ENCODE data around the gene DIAPH2.

Gene DIAPH2

GRCh38 chrX:97234471-97235081 lies 549.9 kb downstream of the DIAPH2 start:
- TF ChIP-seq MYC (IDR thresholded peaks at IDR 0.05; ENCODE audit: low read depth, low read length) (no peak), POLR2A (IDR thresholded peaks at IDR 0.05; ENCODE audit: extremely low read depth, insufficient read length) (no peak)
- no peak overlapping the region for H3K4me3 ChIP-seq (ENCODE audit: low read depth, low read length)
- no peak for DNase-seq (ENCODE audit: low read depth)

DNA sequence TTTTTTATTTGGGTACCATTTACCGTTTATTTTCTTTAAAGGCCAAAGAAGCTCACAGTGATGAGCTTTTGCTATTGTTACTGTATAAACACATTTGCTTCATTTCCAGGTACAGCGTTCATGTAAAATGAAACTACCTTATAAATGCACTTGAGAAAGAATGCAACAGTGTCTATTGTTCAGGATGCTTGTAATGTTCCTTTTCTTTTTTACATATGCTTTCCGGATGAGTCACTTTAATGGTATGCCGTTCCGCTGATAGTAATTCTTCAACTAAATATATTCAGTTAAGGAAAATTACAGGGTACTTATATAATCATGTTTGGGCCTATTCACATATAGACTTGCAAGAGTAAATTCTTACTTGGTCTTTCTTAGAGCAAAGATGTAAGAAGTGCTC lies 554.0 kb downstream of the DIAPH2 start:
- no peak overlapping the region for H3K4me3 ChIP-seq (ENCODE audit: low read depth, low read length)
- TF ChIP-seq, protein P1, sequence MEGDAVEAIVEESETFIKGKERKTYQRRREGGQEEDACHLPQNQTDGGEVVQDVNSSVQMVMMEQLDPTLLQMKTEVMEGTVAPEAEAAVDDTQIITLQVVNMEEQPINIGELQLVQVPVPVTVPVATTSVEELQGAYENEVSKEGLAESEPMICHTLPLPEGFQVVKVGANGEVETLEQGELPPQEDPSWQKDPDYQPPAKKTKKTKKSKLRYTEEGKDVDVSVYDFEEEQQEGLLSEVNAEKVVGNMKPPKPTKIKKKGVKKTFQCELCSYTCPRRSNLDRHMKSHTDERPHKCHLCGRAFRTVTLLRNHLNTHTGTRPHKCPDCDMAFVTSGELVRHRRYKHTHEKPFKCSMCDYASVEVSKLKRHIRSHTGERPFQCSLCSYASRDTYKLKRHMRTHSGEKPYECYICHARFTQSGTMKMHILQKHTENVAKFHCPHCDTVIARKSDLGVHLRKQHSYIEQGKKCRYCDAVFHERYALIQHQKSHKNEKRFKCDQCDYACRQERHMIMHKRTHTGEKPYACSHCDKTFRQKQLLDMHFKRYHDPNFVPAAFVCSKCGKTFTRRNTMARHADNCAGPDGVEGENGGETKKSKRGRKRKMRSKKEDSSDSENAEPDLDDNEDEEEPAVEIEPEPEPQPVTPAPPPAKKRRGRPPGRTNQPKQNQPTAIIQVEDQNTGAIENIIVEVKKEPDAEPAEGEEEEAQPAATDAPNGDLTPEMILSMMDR (IDR thresholded peaks at IDR 0.05; ENCODE audit: low read depth, low read length): no peak
- TF ChIP-seq MYC (IDR thresholded peaks at IDR 0.05; ENCODE audit: low read depth, low read length): no peak
- TF ChIP-seq MAX (IDR thresholded peaks at IDR 0.05; ENCODE audit: low read depth, low read length): no peak
- no peak for DNase-seq (ENCODE audit: low read depth)

DNA sequence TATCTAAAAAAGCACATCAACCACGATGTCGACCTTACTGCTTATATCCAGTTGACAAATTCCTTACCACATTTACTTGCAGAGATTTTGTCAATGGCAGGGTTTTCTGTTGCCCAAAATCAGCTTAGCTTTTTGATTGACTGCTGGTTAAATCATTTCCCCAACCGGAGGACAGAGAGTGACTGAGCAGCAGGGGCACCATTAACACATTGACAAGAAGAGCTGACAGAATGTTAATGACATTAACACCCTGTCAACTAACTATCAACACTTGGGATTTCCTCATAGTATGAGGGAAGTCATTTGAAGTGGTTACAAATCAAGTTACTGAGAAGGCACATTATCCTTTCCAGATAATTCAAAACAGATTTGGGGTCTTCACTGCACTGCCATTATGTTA lies 567.5 kb downstream of the DIAPH2 start:
- TF ChIP-seq MAX (IDR thresholded peaks at IDR 0.05; ENCODE audit: low read depth, low read length) (no peak), POLR2A (IDR thresholded peaks at IDR 0.05; ENCODE audit: extremely low read depth, insufficient read length) (no peak), MYC (IDR thresholded peaks at IDR 0.05; ENCODE audit: low read depth, low read length) (no peak)
- TF ChIP-seq, protein P1 (IDR thresholded peaks at IDR 0.05; ENCODE audit: low read depth, low read length): no peak
- no peak overlapping the region for H3K4me3 ChIP-seq (ENCODE audit: low read depth, low read length)
- DNase-seq (ENCODE audit: low read depth): no peak

DNA sequence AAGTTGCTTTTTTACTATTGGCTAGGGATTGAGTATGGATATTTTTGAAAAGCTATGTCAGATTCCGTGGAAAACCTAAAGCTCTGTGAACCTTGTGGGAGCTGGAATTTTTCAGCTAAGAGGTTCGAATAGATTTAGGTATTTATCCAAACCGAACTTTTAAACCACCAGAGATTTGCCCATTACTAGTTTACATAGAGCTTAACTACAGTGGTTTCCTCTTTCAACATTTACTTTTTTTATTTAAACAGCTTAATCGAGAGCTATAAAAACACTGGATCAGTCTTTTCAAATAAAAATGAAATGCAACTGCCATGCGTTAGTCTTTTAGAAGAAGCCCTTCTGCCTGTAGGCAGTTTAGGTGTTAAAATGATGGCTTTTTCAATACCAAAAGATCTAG lies 576.0 kb downstream of the DIAPH2 start:
- no peak for DNase-seq (ENCODE audit: low read depth)
- H3K4me3 ChIP-seq (ENCODE audit: low read depth, low read length): no peak overlapping the region
- TF ChIP-seq MYC (IDR thresholded peaks at IDR 0.05; ENCODE audit: low read depth, low read length): no peak
- TF ChIP-seq POLR2A (IDR thresholded peaks at IDR 0.05; ENCODE audit: extremely low read depth, insufficient read length): no peak
- TF ChIP-seq MAX (IDR thresholded peaks at IDR 0.05; ENCODE audit: low read depth, low read length): no peak
- TF ChIP-seq, protein P1 (IDR thresholded peaks at IDR 0.05; ENCODE audit: low read depth, low read length): no peak

GRCh38 chrX:97266406-97267121 lies 581.9 kb downstream of the DIAPH2 start:
- no peak overlapping the region for H3K4me3 ChIP-seq (ENCODE audit: low read depth, low read length)
- TF ChIP-seq POLR2A (IDR thresholded peaks at IDR 0.05; ENCODE audit: extremely low read depth, insufficient read length) (no peak), MYC (IDR thresholded peaks at IDR 0.05; ENCODE audit: low read depth, low read length) (no peak), MAX (IDR thresholded peaks at IDR 0.05; ENCODE audit: low read depth, low read length) (no peak)
- TF ChIP-seq, protein P1 (IDR thresholded peaks at IDR 0.05; ENCODE audit: low read depth, low read length): no peak
- no peak for DNase-seq (ENCODE audit: low read depth)

- H3K4me3 ChIP-seq (ENCODE audit: low read depth, low read length): no peak overlapping the region
- TF ChIP-seq MAX (IDR thresholded peaks at IDR 0.05; ENCODE audit: low read depth, low read length): no peak
- TF ChIP-seq, protein P1 (IDR thresholded peaks at IDR 0.05; ENCODE audit: low read depth, low read length): no peak
- no peak for TF ChIP-seq MYC (IDR thresholded peaks at IDR 0.05; ENCODE audit: low read depth, low read length)
- no peak for TF ChIP-seq POLR2A (IDR thresholded peaks at IDR 0.05; ENCODE audit: extremely low read depth, insufficient read length)
- DNase-seq (ENCODE audit: low read depth): no peak
Measured at GRCh38 chrX:97267396-97268181, 582.9 kb downstream of the DIAPH2 start.

All from NB4 (cell line).